B cell (primary cell): ENCODE data around the gene KRT77. TPM values are rescaled to one million over a fixed set of nuclear protein-coding genes. Genes with fewer than 3 reads are reported as not detected.

Experiments used
- ATAC-seq: fragments of 200-7000 bp; cut with Tn5 transposase; one replicate; pipeline ENCODE4 v1.10.0; 2021; ENCODE audit warnings: low read depth, mild to moderate bottlenecking, moderate number of reproducible peaks, moderate library complexity
- CTCF ChIA-PET: fragments of 350-600 bp; sonication (Branson Sonifier 250); formaldehyde crosslinking; loops from one replicate; lab custom pipeline; 2021; ENCODE audit warnings: antibody characterized with exemption, inconsistent platforms; lab: Charles Lee
- POLR2A ChIA-PET: fragments of 350-600 bp; sonication (Branson Sonifier 250); formaldehyde crosslinking; loops from one replicate; lab custom pipeline; 2021; ENCODE audit warnings: antibody characterized with exemption; lab: Charles Lee
- DNase-seq: peaks from one replicate; pipeline ENCODE4 v3.0.0; 2013
- H2AFZ ChIP-seq: 2 replicates; pipeline ENCODE4 v1.6.1; 2012; ENCODE audit warnings: mild to moderate bottlenecking, low read depth, low read length; ENCODE audit not compliant: insufficient read depth, poor library complexity, severe bottlenecking
- H3K27ac ChIP-seq, 2 donors: 1 replicate in 1 of 2; 2 replicates in 1 of 2; pipeline ENCODE4 v1.5.1; 2012 to 2013; ENCODE audit warnings: low read length in 2 of 2, mild to moderate bottlenecking in 2 of 2, moderate library complexity in 1 of 2
- H3K27me3 ChIP-seq, 4 experiments: fragments of 200-600 bp in 1 of 4; sonication (generic) in 1 of 4; replicated peaks in 1 of 4; 1 replicate in 2 of 4; 2 replicates in 2 of 4; pipeline versions ENCODE4 v1.6.1 to v1.7.0; 2013 to 2016; ENCODE audit warnings: low read length in 3 of 4, mild to moderate bottlenecking in 2 of 4, mixed read lengths in 1 of 4, moderate library complexity in 1 of 4; ENCODE audit not compliant: insufficient read depth in 4 of 4, control insufficient read depth in 3 of 4; ENCODE audit errors: control extremely low read depth in 1 of 4
- H3K36me3 ChIP-seq, 2 experiments: replicated peaks in 1 of 2; 1 replicate in 1 of 2; 2 replicates in 1 of 2; pipeline versions ENCODE4 v1.6.1 to v1.7.1; 2013; ENCODE audit warnings: low read length in 1 of 2; ENCODE audit not compliant: insufficient read depth in 2 of 2, control insufficient read depth in 1 of 2; ENCODE audit errors: control extremely low read depth in 1 of 2, extremely low read depth in 1 of 2
- H3K4me1 ChIP-seq, 2 donors: fragments of 200-600 bp in 1 of 2; sonication (generic) in 1 of 2; 1 replicate in 1 of 2; 2 replicates in 1 of 2; pipeline versions ENCODE4 v1.5.1 to v1.6.1; 2013 to 2017; ENCODE audit warnings: low read length in 2 of 2; ENCODE audit not compliant: control insufficient read depth in 2 of 2, insufficient read depth in 2 of 2
- H3K4me2 ChIP-seq: replicated peaks from 2 replicates; pipeline ENCODE3; 2012; ENCODE audit warnings: mild to moderate bottlenecking, low read depth, low read length; ENCODE audit not compliant: poor library complexity, severe bottlenecking
- H3K4me3 ChIP-seq, 5 experiments: fragments of 200-600 bp in 1 of 5; sonication (generic) in 1 of 5; 1 replicate in 3 of 5; 2 replicates in 2 of 5; pipeline versions ENCODE4 v1.5.1 to v1.7.0; 2011 to 2016; ENCODE audit warnings: low read length in 4 of 5, mild to moderate bottlenecking in 4 of 5, low read depth in 2 of 5, control low read depth in 1 of 5, moderate library complexity in 1 of 5; ENCODE audit not compliant: insufficient read depth in 1 of 5; ENCODE audit errors: control extremely low read depth in 1 of 5, extremely low read depth in 1 of 5
- H3K79me2 ChIP-seq: fragments of 200-600 bp; sonication (generic); one replicate; pipeline ENCODE4 v1.6.0; 2016; ENCODE audit warnings: low read length; ENCODE audit not compliant: control insufficient read depth, insufficient read depth
- H3K9ac ChIP-seq: fragments of 200-600 bp; sonication (generic); 2 replicates; pipeline ENCODE4 v1.6.1; 2017; ENCODE audit warnings: mild to moderate bottlenecking, low read length, moderate library complexity
- H3K9me3 ChIP-seq, 3 donors: one replicate each; pipeline versions ENCODE4 v1.6.1 to v1.7.1; 2013; ENCODE audit warnings: low read length in 2 of 3; ENCODE audit not compliant: control insufficient read depth in 2 of 3, insufficient read depth in 1 of 3; ENCODE audit errors: control extremely low read depth in 1 of 3
- H4K20me1 ChIP-seq: 2 replicates; pipeline ENCODE4 v1.6.0; 2012; ENCODE audit warnings: mild to moderate bottlenecking, low read length; ENCODE audit not compliant: insufficient read depth, control insufficient read depth, poor library complexity, severe bottlenecking
- H3K27ac Mint-ChIP-seq: one replicate; pipeline ENCODE4 v1.8.0; 2021; ENCODE audit warnings: mixed read lengths
- H3K27me3 Mint-ChIP-seq: one replicate; pipeline ENCODE4 v1.8.0; 2021; ENCODE audit warnings: mixed read lengths
- H3K4me1 Mint-ChIP-seq: one replicate; pipeline ENCODE4 v1.8.0; 2021; ENCODE audit warnings: mixed read lengths
- H3K4me3 Mint-ChIP-seq: one replicate; pipeline ENCODE4 v1.8.0; 2021; ENCODE audit warnings: mixed read lengths
- H3K9me3 Mint-ChIP-seq: one replicate; pipeline ENCODE4 v1.8.0; 2022; ENCODE audit warnings: mixed read lengths; ENCODE audit not compliant: insufficient read depth
- CTCF ChIP-seq: fragments of 200-600 bp; IDR thresholded peaks from one replicate; pipeline ENCODE4 v1.8.0; 2022; ENCODE audit warnings: antibody characterized with exemption, mild to moderate bottlenecking
- EZH2 ChIP-seq: IDR thresholded peaks from 2 replicates; pipeline ENCODE4 v1.6.1; 2012; ENCODE audit warnings: borderline replicate concordance, low read depth, mild to moderate bottlenecking, moderate library complexity, low read length; ENCODE audit not compliant: insufficient read depth, poor library complexity, severe bottlenecking
- whole genome bisulfite sequencing: methylation state at CpG from one replicate; pipeline ENCODE4 v1.1.5; 2013; ENCODE audit warnings: missing lambda C conversion rate; ENCODE audit not compliant: insufficient coverage; 5-methylcytosine and 5-hydroxymethylcytosine counted together
- intact Hi-C: fragments of 100-400 bp; cut with micrococcal nuclease; formaldehyde crosslinking; loops from one replicate; pipeline ENCODE4 v1.10.0; 2022
- polyA plus RNA-seq: library from polyadenylated mRNA; depleted of rRNA; stranded (reverse); fragments of >200 nt; gene quantifications from 2 replicates; pipeline ENCODE4 v1.2.3, GENCODE V29; 2012
- total RNA-seq, 2 donors: library from RNA; stranded (reverse); fragments of 120-200 nt in 1 of 2; gene quantifications; 1 replicate in 1 of 2; 2 replicates in 1 of 2; pipeline versions ENCODE4 v1.2.3 to v1.2.4, GENCODE V29; 2013 to 2022

The KRT77 gene
- total and polyA plus RNA-seq, 2 donors (not counting 1 experiment from before 2014, with no cell fraction given) = not detected

DNA sequence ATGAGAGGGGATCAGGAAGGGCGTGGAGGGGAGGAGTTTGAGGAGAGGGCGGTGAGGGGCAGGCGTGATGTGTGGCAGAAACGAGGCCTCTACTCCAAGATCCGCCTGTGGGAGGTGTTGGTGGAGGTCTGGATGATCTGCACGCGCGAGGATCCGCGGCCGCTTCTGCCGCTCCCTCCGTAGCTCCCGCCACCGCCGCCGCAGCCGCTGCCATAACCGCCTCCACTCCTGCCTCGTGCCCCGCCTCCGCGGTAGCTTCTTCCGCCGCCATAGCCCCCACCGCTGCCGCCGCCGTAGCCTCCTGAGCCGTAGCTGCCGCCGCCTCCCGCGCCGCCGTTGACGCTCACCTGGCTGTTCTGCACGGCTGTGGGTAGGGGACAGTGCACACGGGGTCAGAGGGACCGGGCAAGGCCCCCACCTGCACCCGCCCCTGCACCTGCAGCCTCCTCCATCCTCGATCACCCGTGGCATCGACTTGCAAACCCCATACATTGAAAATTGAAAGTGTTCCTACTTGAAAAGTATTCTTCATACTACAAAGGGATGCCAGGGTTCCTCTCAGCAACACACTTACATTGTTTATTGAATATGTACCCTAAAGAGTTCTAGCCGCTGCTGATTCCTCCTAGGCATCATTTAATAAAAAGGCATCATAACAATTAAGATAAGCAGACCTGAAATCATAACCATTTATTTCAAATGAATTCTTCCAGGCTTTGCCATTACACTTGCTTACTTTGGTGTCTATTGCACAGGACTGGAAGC is 12.1 kb downstream of the KRT77 start:
- CTCF ChIA-PET = no interaction called here
- Histone ChIP-seq H3K4me3 (peak overlapping the region in 4 of 5 experiments; percentile 26 to 65 (median 40)), H3K79me2 (no peaks in the 10 kb centered on the region), H3K4me2 (peak overlapping the region; percentile 85), H3K27ac (no peak overlapping the region), H3K4me1 (peaks cover 7 to 8% of the 10 kb centered on the region in 2 donors), H3K27me3 (peaks cover 0 to 37% (median 8%) of the 10 kb centered on the region in 4 experiments), H2AFZ (peak overlapping the region; percentile 73), H3K36me3 (no peaks in the 10 kb centered on the region), H3K9ac (peak overlapping the region; percentile 61), H3K9me3 (no peaks in the 10 kb centered on the region), H4K20me1 (no peaks in the 10 kb centered on the region)
- peaks cover 12% of the 10 kb centered on the region for H3K4me1 Mint-ChIP-seq
- TF ChIP-seq CTCF (no peak), EZH2 (no peak)
- H3K27me3 Mint-ChIP-seq = peaks cover 65% of the 10 kb centered on the region
- H3K27ac Mint-ChIP-seq = no peak overlapping the region
- WGBS = 5% methylated on average over 39 of the region's 45 CpGs
- DNase-seq (peak; percentile 41), ATAC-seq (peak; percentile 28)
- POLR2A ChIA-PET = no interaction called here
- no peaks in the 10 kb centered on the region for H3K9me3 Mint-ChIP-seq
- intact Hi-C loops = no loop called here
- peak overlapping the region; percentile 83 for H3K4me3 Mint-ChIP-seq
